HL-60/S4 treated with retinoic acid at 250 ng/mL for 4 days and 3 days (cell line): Measurements from ENCODE around the gene ATXN1.
"Not testable (repeated sequence)": the region's sequence is repeated elsewhere in the genome, so short reads cannot be mapped to it uniquely, and the experiment has no call there.

Experiments
- in situ Hi-C: fragments of 300-500 bp; cut with MboI; formaldehyde crosslinking; loops from 2 replicates; pipeline ENCODE4 v1.7.0; 2022; ENCODE audit warnings: low sequenced_read_pairs

Gene ATXN1

GRCh38 chr6:16628580-16628979 lies 132.7 kb downstream of the ATXN1 start:
- in situ Hi-C loops = not testable (repeated sequence)

GRCh38 chr6:16626650-16627049 lies 134.6 kb downstream of the ATXN1 start:
- in situ Hi-C loops = no loop called here

GRCh38 chr6:16625291-16626265 lies 135.7 kb downstream of the ATXN1 start:
- in situ Hi-C loops = no loop called here

GRCh38 chr6:16624636-16625290 lies 136.5 kb downstream of the ATXN1 start:
- in situ Hi-C loops = no loop called here

GRCh38 chr6:16623731-16624130 lies 137.5 kb downstream of the ATXN1 start:
- in situ Hi-C loops = no loop called here

- in situ Hi-C loops = no loop called here
These were observed 138.1 kb downstream of the ATXN1 start for GRCh38 chr6:16623029-16623653.

GRCh38 chr6:16622193-16622592 lies 139.1 kb downstream of the ATXN1 start:
- in situ Hi-C loops = no loop called here

- in situ Hi-C loops = no loop called here
These were observed 140.3 kb downstream of the ATXN1 start for GRCh38 chr6:16621002-16621401.

GRCh38 chr6:16619777-16620176 lies 141.5 kb downstream of the ATXN1 start:
- in situ Hi-C loops = no loop called here

- in situ Hi-C loops = no loop called here
These were observed 142.3 kb downstream of the ATXN1 start for GRCh38 chr6:16618962-16619361.

- in situ Hi-C loops = not testable (repeated sequence)
These were observed 146.0 kb downstream of the ATXN1 start for GRCh38 chr6:16615215-16615614.

- in situ Hi-C loops = not testable (repeated sequence)
These were observed 147.1 kb downstream of the ATXN1 start for GRCh38 chr6:16614143-16614542.

GRCh38 chr6:16613504-16613903 lies 147.8 kb downstream of the ATXN1 start:
- in situ Hi-C loops = not testable (repeated sequence)

GRCh38 chr6:16608444-16608843 lies 152.8 kb downstream of the ATXN1 start:
- in situ Hi-C loops = no loop called here

- in situ Hi-C loops = no loop called here
These were observed 159.2 kb downstream of the ATXN1 start for GRCh38 chr6:16602035-16602434.

- in situ Hi-C loops = no loop called here
These were observed 160.6 kb downstream of the ATXN1 start for GRCh38 chr6:16600701-16601100.

GRCh38 chr6:16600026-16600425 lies 161.2 kb downstream of the ATXN1 start:
- in situ Hi-C loops = no loop called here

- in situ Hi-C loops = no loop called here
These were observed 164.5 kb downstream of the ATXN1 start for GRCh38 chr6:16596616-16597331.

GRCh38 chr6:16595514-16596120 lies 165.6 kb downstream of the ATXN1 start:
- in situ Hi-C loops = no loop called here

- in situ Hi-C loops = no loop called here
These were observed 166.4 kb downstream of the ATXN1 start for GRCh38 chr6:16594849-16595248.
